Measurements from ENCODE around the gene ATXN7L1. TPM values are rescaled to one million over a fixed set of nuclear protein-coding genes. Genes with fewer than 3 reads are reported as not detected.

ATXN7L1 gene
- total and polyA plus RNA-seq, 2 of the 4 experiments (the other 2 are of a cell fraction) = 3.5 to 4.3 TPM

DNA sequence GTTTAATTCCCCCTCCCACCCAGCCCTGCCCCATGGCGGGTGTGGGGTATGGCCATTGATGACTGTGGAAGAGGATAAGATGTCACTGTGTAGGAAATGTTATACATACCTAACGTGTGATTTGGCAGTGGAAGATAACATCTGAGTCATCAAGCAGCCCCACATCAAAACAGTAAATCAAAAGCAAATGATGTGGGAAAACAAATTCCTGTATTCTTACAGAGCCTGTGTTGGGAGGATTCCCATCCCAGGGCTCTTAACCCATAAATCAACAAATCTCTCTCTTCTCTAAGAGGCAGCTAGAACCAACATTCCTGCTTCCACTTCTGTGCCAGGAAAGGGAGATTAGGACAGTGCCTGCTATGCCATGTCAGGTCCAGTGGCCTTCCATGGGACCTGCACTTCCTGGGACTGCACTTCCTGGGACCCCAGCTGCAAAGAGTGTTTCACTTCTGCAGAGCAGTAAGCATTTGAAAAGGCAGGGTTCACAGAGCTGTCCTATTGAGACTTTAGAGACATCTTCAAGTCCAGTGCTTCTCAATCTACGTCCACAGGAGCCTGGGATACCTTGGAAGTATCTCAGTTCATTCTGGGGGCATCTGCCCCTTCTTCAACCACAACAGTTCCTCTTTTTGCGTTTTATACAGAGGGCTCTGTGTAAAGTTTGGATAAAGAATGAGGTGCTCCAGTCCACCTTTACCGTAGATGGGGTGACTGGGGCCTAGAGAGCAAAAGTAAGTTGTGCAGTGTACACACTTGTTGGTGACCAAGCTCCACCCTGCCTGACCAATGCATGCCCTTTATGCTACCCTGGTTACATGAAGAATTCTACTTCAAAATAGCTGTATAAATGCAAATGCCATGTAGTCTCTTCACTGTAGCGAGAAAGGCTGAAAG lies 45.7 kb downstream of the ATXN7L1 start (continued):
- no peak for TF ChIP-seq MAFK (IDR thresholded peaks at IDR 0.05; ENCODE audit: low read depth, low read length)
- no peak for TF ChIP-seq RFX5 (IDR thresholded peaks at IDR 0.05; ENCODE audit: low read depth, low read length)
- peak; percentile 97 for TF ChIP-seq FOS (IDR thresholded peaks at IDR 0.05; ENCODE audit: low read depth, low read length)
- TF ChIP-seq NFE2L2 (IDR thresholded peaks at IDR 0.05; ENCODE audit: low read depth, low read length) = peak; percentile 2; the same call in 1 of the 2 replicates

All from IMR-90 (cell line).